GM12878 (cell line): ENCODE measurements around the gene PREP. TPM values are rescaled to one million over a fixed set of nuclear protein-coding genes. Genes with fewer than 3 reads are reported as not detected.

ENCODE experiments used
- ATAC-seq: fragments of 200-7000 bp; cut with Tn5 transposase; 3 replicates; pipeline ENCODE4 v1.9.1; 2020; ENCODE audit warnings: mild to moderate bottlenecking, moderate library complexity
- BruUV-seq: library from RNA; stranded (reverse); fragments of 400-500 nt; replicated peaks from 2 replicates; lab custom pipeline; 2021; lab: Mats Ljungman, UMichigan
- CTCF ChIA-PET: fragments of 300-600 bp; sonication (Branson Sonifier 250); formaldehyde crosslinking; extraction: SDS; loops from one replicate; lab custom pipeline; 2021; ENCODE audit warnings: inconsistent platforms; lab: Yijun Ruan, JAX
- POLR2A ChIA-PET: fragments of 350-600 bp; formaldehyde crosslinking; extraction: SDS; loops from one replicate; lab custom pipeline; 2021; ENCODE audit warnings: inconsistent platforms; lab: Charles Lee
- RAD21 ChIA-PET: fragments of 300-600 bp; sonication (Branson Sonifier 250); formaldehyde crosslinking; loops from one replicate; lab custom pipeline; 2023; ENCODE audit warnings: antibody characterized with exemption; ENCODE audit not compliant: unreplicated experiment; lab: Charles Lee
- SMC1A ChIA-PET: fragments of 300-600 bp; sonication (Branson Sonifier 250); formaldehyde crosslinking; loops from one replicate; lab custom pipeline; 2023; ENCODE audit not compliant: unreplicated experiment, uncharacterized antibody; lab: Charles Lee
- DNase-seq: peaks from one replicate; pipeline ENCODE4 v3.0.0-alpha.2; 2011; ENCODE audit warnings: low read depth, low spot score
- FAIRE-seq: peaks from 3 replicates; lab custom pipeline; 2011; peaks lifted over from hg19 to GRCh38; lab: Jason Lieb, UNC
- H2AFZ ChIP-seq: 2 replicates; pipeline ENCODE4 v1.6.0; 2011; ENCODE audit warnings: low read depth, low read length, control low read depth; ENCODE audit not compliant: control insufficient read depth
- H3K27ac ChIP-seq: 2 replicates; pipeline ENCODE4 v1.5.1; 2011; ENCODE audit warnings: control low read depth; ENCODE audit not compliant: control insufficient read depth, insufficient read depth
- H3K27me3 ChIP-seq, 2 experiments: replicated peaks in 1 of 2; 2 replicates each; pipeline versions ENCODE4 v1.6.0 to v1.6.1; 2011; ENCODE audit warnings: low read length in 1 of 2; ENCODE audit not compliant: control insufficient read depth in 2 of 2, insufficient read depth in 2 of 2
- H3K36me3 ChIP-seq, 2 experiments: 2 replicates each; pipeline ENCODE4 v1.5.1; 2011; ENCODE audit warnings: low read length in 1 of 2; ENCODE audit not compliant: control insufficient read depth in 2 of 2, insufficient read depth in 2 of 2
- H3K4me1 ChIP-seq: 2 replicates; pipeline ENCODE4 v1.6.1; 2011; ENCODE audit warnings: mild to moderate bottlenecking, low read length, moderate library complexity, mixed read lengths; ENCODE audit not compliant: control insufficient read depth, insufficient read depth
- H3K4me2 ChIP-seq: 2 replicates; pipeline ENCODE4 v1.6.0; 2011; ENCODE audit warnings: control low read depth; ENCODE audit not compliant: control insufficient read depth, insufficient read depth
- H3K4me3 ChIP-seq: fragments of 200-600 bp; sonication (generic); 2 replicates; pipeline ENCODE4 v1.5.1; 2016
- H3K79me2 ChIP-seq: 2 replicates; pipeline ENCODE4 v1.6.0; 2011; ENCODE audit warnings: low read length; ENCODE audit not compliant: control insufficient read depth, insufficient read depth
- H3K9ac ChIP-seq: 2 replicates; pipeline ENCODE4 v1.8.0; 2011; ENCODE audit warnings: low read length, control low read depth, mixed read lengths; ENCODE audit not compliant: control insufficient read depth, insufficient read depth
- H3K9me3 ChIP-seq: replicated peaks from 3 replicates; pipeline ENCODE4 v1.5.1; 2011; ENCODE audit warnings: mild to moderate bottlenecking, low read length; ENCODE audit not compliant: control insufficient read depth, insufficient read depth
- H4K20me1 ChIP-seq: 2 replicates; pipeline ENCODE4 v1.6.0; 2011; ENCODE audit not compliant: control insufficient read depth, insufficient read depth
- ATF2 ChIP-seq: IDR thresholded peaks from 2 replicates; pipeline ENCODE4 v1.6.1; 2012; ENCODE audit warnings: low read length, inconsistent platforms
- ESRRA ChIP-seq: IDR thresholded peaks from 2 replicates; pipeline ENCODE4 v1.6.1; 2012; ENCODE audit warnings: mild to moderate bottlenecking, low read length, improper control_type of control experiment
- IKZF1 ChIP-seq: fragments of 450-650 bp; conservative IDR thresholded peaks from 2 replicates; pipeline ENCODE4 v1.6.1; 2017; ENCODE audit warnings: antibody characterized with exemption, mild to moderate bottlenecking
- PRDM15 ChIP-seq: fragments of 450-650 bp; formaldehyde crosslinking; IDR thresholded peaks from 2 replicates; pipeline ENCODE4 v1.4.0; 2020; ENCODE audit warnings: mild to moderate bottlenecking, moderate library complexity
- RELA ChIP-seq: fragments of 450-650 bp; IDR thresholded peaks from 2 replicates; pipeline ENCODE4 v1.8.0; 2014; ENCODE audit warnings: borderline replicate concordance; ENCODE audit not compliant: partially characterized antibody
- RUNX3 ChIP-seq: IDR thresholded peaks from 2 replicates; pipeline ENCODE4 v1.6.1; 2012; ENCODE audit warnings: low read length, inconsistent platforms
- SIN3A ChIP-seq: IDR thresholded peaks from 2 replicates; pipeline ENCODE4 v1.6.1; 2012; ENCODE audit warnings: low read depth, low read length, improper control_type of control experiment
- ZBTB11 ChIP-seq: fragments of 450-650 bp; formaldehyde crosslinking; IDR thresholded peaks from 2 replicates; pipeline ENCODE4 v1.5.0; 2022; ENCODE audit warnings: mild to moderate bottlenecking, missing genetic modification characterization
- ZNF274 ChIP-seq: IDR thresholded peaks from one replicate; pipeline ENCODE4 v1.8.0; 2011; ENCODE audit not compliant: insufficient read length, insufficient read depth
- WGBS: methylation state at CpG from one replicate; pipeline ENCODE4 v1.1.6; 2016; ENCODE audit warnings: low lambda C conversion rate; ENCODE audit not compliant: insufficient replicate concordance, insufficient coverage; ENCODE audit errors: missing lambda C conversion rate; 5-methylcytosine and 5-hydroxymethylcytosine counted together
- in situ Hi-C: fragments of 300-500 bp; cut with MboI; formaldehyde crosslinking; loops from 9 replicates; pipeline ENCODE4 v1.14.3; 2018; ENCODE audit warnings: mixed read lengths
- intact Hi-C: fragments of 100-400 bp; cut with micrococcal nuclease; formaldehyde crosslinking; loops from one replicate; pipeline ENCODE4 v1.14.2; 2022; ENCODE audit not compliant: unreplicated experiment
- polyA plus RNA-seq, 11 experiments: library from polyadenylated mRNA; depleted of rRNA in 4 of 11; unstranded in 6 of 11; stranded (reverse) in 5 of 11; fragments of >200 nt; fragmentation: Nextera tagmentation in 4 of 11; fragmentation: Illumina TruSeq in 1 of 11; extraction: Ambion mirVana in 4 of 11; extraction: Trizol in 1 of 11; gene quantifications; 1 replicate in 1 of 11; 2 replicates in 10 of 11; pipeline versions ENCODE4 v1.2.1 to v1.2.3, GENCODE V29; 2011 to 2016; ENCODE audit warnings: inconsistent platforms in 2 of 11, missing spikeins in 2 of 11, low read depth in 1 of 11
- total RNA-seq, 4 experiments: library from RNA; depleted of rRNA in 3 of 4; stranded (reverse); fragments of >200 nt in 3 of 4; fragmentation: Illumina TruSeq in 1 of 4; extraction: Trizol in 1 of 4; gene quantifications; 2 replicates each; pipeline versions ENCODE4 v1.2.1 to v1.2.3, GENCODE V29; 2013 to 2021

The PREP gene
- total and polyA plus RNA-seq, 10 of the 15 experiments (the other 5 are each of a cell fraction or from before 2014, with no cell fraction given) = 6.5 to 33.6 (median 18.1) TPM

GRCh38 chr6:105280033-105280432 lies 122.8 kb downstream of the PREP start:
- intact Hi-C loops = no loop called here
- ChIA-PET POLR2A (no interaction called here), RAD21 (no interaction called here), CTCF (interaction anchor here (0.9 kb wide), 1 partner anchor 17 kb away, joined by 3 read pairs; no protein-coding TSS in a partner anchor), SMC1A (interaction anchor here (0.6 to 1.1 kb wide), 2 partner anchors 10 to 1546 kb away, joined by 3 to 4 read pairs; no protein-coding TSS in a partner anchor)
- Histone ChIP-seq H3K27me3 (no peaks in the 10 kb centered on the region), H3K79me2 (no peaks in the 10 kb centered on the region), H3K4me2 (no peak overlapping the region), H3K4me1 (no peaks in the 10 kb centered on the region), H3K36me3 (peaks cover 4 to 8% of the 10 kb centered on the region in 2 experiments; a peak in 3 of 4 replicates), H3K4me3 (no peak overlapping the region), H3K27ac (no peak overlapping the region), H2AFZ (no peak overlapping the region), H4K20me1 (no peaks in the 10 kb centered on the region), H3K9ac (no peak overlapping the region), H3K9me3 (no peaks in the 10 kb centered on the region)
- FAIRE-seq (no peak), ATAC-seq (no peak), DNase-seq (no peak)
- WGBS = 100% methylated on average over 7 of the region's 7 CpGs
- TF ChIP-seq ATF2 = no peak
- in situ Hi-C loops = no loop called here
- BruUV-seq = no TSS peak

GRCh38 chr6:105279463-105279862 lies 123.4 kb downstream of the PREP start:
- Histone ChIP-seq H3K4me2 (no peak overlapping the region), H3K27ac (no peak overlapping the region), H4K20me1 (no peaks in the 10 kb centered on the region), H3K4me3 (no peak overlapping the region), H3K9me3 (no peaks in the 10 kb centered on the region), H3K27me3 (no peaks in the 10 kb centered on the region), H3K9ac (no peak overlapping the region), H3K4me1 (no peaks in the 10 kb centered on the region), H2AFZ (no peak overlapping the region), H3K79me2 (no peaks in the 10 kb centered on the region), H3K36me3 (peaks cover 4 to 8% of the 10 kb centered on the region in 2 experiments; a peak in 3 of 4 replicates)
- intact Hi-C loops (no loop called here), in situ Hi-C loops (no loop called here)
- 96% methylated on average over 3 of the region's 3 CpGs for WGBS
- CTCF ChIA-PET = interaction anchor here (0.9 kb wide), 1 partner anchor 17 kb away, joined by 3 read pairs; no protein-coding TSS in a partner anchor
- RAD21 ChIA-PET = no interaction called here
- FAIRE-seq (no peak), ATAC-seq (no peak), DNase-seq (no peak)
- POLR2A ChIA-PET = no interaction called here
- BruUV-seq = no TSS peak
- SMC1A ChIA-PET = interaction anchor here (1.1 kb wide), 1 partner anchor 10 kb away, joined by 4 read pairs; no protein-coding TSS in a partner anchor
- TF ChIP-seq RUNX3 (no peak), IKZF1 (no peak), ESRRA (no peak), ZBTB11 (no peak), ZNF274 (no peak), PRDM15 (CRISPR knock-in tag) (no peak), SIN3A (no peak), RELA (no peak)
